CD4-positive, alpha-beta T cell treated with Interleukin-6 at 100 ng/mL for 8 hours (primary cell): ENCODE results near the gene LNX1.
"Not testable (repeated sequence)": the region's sequence is repeated elsewhere in the genome, so short reads cannot be mapped to it uniquely, and the experiment has no call there.

ENCODE experiments used
- DNase-seq: peaks from one replicate; pipeline ENCODE4 v3.0.0-alpha.2; 2020; ENCODE audit warnings: mixed read lengths, low spot score

The LNX1 gene

DNA sequence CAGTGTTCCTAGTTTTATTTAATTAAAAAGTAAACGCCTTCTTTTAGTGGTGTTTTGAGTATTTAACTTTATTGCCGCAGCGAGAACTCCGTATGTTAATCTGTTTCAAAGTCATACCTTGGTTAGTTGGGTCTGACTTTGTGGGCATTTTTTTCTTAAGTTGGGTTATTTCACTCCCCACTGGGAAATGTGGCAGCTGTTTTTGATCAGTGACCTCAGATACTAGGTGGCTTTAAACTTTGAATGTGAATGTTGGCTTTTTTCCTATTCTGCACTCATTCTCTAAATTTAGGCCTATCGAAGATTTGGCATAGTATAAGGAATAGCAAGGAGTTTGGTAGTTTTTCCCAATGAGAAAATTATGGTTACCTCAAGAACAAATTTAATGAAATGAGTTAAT, 127.9 kb downstream of the LNX1 start:
- DNase-seq, result no peak

DNA sequence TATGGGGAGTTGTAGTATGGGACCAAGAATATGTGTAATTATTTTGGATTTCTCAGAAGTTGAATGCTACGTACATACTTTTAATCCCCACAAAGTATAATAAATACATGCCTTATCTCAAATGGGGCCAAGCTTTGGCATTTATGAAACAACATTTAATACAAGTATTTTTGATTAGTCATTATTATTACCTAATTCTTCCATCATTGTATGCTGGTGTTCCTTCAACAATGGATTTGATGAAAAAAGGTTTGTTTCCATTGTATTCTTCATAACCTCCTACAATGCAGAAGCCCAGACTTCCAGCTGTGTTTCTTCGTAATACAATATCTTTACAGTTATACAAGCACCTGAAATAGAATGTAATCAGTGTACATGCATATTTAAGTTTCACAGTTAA, 130.0 kb downstream of the LNX1 start:
- no peak for DNase-seq

- DNase-seq, result no peak
Observed at GRCh38 chr4:53459548-53459947, 131.7 kb downstream of the LNX1 start.

DNA sequence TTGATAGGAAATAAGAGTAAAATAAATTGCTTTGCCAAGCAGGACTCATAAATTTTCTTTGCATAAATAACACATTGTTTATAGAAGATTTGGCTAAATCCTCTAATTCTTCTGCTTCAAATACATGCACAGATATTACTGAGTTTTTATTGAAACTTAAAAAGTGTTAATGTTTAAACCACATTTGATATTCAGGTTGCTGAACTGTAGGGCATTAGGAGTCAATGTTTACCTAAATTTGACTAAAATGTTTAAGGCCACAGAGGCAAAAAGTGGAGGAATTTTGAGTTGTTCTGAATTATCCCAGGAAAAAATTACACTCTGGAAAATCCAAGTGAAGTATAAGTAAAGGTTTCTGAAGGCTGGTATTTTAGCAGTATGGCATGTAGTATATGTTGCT, 135.1 kb downstream of the LNX1 start:
- no peak for DNase-seq

- DNase-seq, result no peak
Observed at GRCh38 chr4:53455766-53456165, 135.5 kb downstream of the LNX1 start.

DNA sequence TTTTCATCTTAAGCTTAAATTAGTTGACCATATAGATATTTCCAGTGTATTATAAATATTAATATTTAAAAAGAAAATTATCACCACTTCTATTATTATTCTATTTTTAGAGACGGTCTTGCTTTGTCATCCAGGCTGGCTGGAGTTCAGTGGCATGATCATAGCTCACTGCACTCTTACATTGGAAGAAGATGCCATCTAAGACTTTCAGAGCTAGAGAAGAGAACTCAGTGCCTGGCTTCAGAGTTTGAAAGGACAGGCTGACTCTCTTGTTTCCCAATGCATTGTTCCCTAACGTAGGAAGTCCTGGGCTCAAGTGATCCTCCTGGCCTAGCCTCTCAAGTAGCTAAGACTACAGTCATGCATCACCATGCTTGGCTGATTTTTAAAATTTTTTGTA, 137.9 kb downstream of the LNX1 start:
- no peak for DNase-seq

GRCh38 chr4:53450773-53451172, 140.5 kb downstream of the LNX1 start:
- no peak for DNase-seq

DNA sequence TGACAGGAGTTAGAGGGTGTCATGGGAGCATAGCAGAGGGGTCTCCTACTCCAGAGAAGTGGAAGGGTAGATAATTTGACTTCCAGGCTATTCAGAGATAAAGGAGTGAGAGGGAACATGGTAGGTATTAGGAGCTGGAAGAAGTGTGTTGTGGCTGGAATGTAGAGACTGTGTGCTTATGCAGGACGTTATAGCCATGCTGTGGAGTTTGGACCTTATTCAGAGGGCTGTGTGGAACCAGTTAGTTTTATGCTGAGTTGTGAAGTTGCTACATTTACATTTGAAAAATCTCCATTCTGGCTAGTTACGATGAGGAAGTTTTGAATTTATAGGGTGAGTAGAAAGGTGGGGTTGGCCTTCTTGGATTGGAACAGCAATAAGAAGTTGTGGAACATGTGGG, 146.3 kb downstream of the LNX1 start:
- DNase-seq, result no peak

DNA sequence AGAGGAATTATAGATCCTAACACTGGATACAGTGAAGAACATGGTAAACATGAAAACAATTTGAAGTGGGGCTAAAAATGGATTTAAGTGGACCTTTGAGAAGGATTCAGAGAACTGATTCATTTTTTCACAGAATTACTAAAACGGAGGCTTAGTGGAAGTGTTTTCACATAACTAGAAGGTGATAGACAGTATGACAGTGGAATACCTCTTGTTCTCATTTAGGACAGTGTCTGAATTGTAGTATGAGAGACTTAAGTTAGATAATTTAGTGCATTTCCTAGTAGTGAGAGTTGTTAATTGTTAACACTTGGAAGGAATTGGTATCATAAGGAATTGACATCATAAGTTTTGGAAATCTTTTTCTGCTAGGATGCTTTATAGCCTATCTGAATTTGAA, 149.7 kb downstream of the LNX1 start:
- DNase-seq, result no peak

GRCh38 chr4:53436251-53436650, 155.0 kb downstream of the LNX1 start:
- no peak for DNase-seq

DNA sequence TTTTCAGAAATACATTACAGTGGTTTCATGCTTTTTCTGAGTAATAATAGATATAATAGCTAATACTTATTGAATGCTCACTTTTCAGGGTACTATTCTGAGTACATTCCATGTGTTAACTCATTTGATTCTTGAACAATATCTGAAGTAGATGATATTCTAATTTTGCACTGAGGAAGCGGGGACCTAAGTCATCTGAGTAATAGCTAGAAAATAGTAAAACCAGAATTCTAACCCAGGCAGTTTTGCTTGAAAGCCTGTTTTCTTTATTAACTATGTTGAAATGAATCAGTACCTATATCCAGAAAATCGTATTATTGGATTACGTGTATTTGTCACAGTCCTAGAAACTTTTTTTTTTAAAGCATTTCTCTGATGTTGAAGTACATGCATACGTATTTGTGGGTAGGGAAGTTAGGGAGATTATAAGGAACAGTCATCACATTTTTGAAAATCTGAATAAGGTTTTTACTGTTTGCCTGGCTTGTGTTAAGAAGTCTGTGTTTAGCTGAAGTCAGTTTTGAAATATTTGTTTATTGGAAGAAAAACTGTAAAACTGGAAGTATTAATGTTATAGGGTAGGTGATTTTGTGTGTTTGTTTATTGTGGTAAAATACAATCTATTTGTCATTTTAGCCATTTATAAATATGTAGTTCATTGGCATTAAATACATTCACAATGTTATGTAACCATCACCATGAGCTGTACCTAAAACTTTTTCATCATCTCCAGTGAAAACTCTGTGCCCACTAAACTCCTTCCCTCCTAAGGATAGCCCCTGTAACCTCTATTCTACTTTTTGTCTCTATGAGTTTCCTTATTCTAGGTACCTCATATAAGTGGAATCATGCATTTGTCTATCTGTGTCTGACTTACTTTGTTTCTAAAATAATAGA, 158.5 kb downstream of the LNX1 start:
- DNase-seq, result no peak

GRCh38 chr4:53431052-53431451, 160.2 kb downstream of the LNX1 start:
- DNase-seq, result no peak

- DNase-seq, result no peak
Observed at GRCh38 chr4:53427366-53427765, 163.9 kb downstream of the LNX1 start.

DNA sequence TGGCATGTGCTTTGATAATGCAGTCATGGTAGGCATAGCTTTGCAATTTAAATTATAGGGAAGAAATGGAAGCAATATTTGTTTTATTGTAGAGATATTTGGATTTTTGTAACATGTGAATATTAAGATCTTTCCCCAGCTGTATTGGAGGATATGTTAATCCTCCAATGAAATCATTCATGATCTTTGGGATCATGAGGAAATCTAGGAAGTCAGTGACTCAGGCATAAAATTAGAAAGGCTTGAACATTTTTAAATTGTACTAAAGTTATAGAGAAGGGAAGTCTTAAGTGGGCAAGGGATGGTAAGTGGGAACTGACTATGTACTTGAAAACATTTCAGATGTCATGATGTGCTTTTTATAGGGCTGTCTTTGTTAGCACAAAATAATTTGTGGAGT, 167.0 kb downstream of the LNX1 start:
- DNase-seq, result no peak

GRCh38 chr4:53422367-53422766, 168.9 kb downstream of the LNX1 start:
- DNase-seq, result no peak

- DNase-seq, result no peak
Observed at GRCh38 chr4:53421791-53422190, 169.5 kb downstream of the LNX1 start.

GRCh38 chr4:53419208-53419607, 172.1 kb downstream of the LNX1 start:
- DNase-seq, result no peak

- not testable (repeated sequence) for DNase-seq
Observed at GRCh38 chr4:53409479-53409878, 181.8 kb downstream of the LNX1 start.
